ENCODE data around the gene UNC5CL. TPM values are rescaled to one million over a fixed set of nuclear protein-coding genes. Genes with fewer than 3 reads are reported as not detected.

Gene UNC5CL
- total and polyA plus RNA-seq, 9 of the 15 experiments (the other 6 are each of a cell fraction or from before 2014, with no cell fraction given): 0.07 to 1.8 (median 0.62) TPM; not detected in 1

DNA sequence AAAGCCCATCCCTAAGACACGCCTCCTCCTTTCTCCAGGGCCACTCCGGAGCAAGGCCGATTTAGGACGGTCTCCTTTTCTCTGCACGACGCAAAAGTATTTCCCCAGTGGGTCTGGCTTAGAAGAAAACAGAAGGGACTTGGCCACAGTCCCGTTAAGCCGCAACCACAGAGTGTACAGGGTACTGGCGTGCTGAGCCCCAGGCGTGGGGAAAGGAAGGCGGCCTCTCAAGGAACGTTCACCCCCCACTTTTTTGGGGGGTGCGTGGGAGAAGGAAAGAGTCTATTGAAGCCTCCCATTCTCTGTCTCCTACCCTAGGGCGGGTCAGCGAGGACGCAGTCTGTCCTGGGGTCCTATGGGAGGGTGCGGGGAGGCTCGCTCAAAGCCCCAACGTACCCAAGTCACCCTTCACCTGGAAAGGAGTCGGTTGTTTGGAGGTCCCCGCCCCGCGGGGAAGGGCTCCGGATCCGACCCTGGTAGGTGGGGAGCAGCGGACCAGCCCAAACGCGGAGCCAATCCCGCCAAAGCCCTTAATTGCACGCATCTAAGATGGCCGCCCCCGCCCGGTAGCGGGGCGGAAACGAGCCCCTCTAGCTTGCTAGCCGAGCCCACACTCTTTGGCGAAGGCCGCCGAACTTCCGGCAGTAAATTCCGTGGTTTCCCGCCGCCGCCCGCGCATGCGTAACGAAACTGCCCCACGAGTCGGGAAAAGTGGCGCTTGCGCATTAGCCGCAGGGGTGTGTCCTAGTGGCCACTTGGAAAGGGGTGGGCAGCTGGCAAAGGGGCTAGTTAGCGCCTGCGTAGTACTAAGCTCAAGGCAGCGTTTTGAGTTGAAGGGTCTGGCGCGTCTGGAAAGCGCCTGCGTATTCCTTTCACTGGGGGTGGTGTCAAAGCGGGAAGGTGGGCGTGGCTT is 33.2 kb upstream of the UNC5CL start, which contains the start of gene OARD1 (continued):
- TF ChIP-seq, protein P1, sequence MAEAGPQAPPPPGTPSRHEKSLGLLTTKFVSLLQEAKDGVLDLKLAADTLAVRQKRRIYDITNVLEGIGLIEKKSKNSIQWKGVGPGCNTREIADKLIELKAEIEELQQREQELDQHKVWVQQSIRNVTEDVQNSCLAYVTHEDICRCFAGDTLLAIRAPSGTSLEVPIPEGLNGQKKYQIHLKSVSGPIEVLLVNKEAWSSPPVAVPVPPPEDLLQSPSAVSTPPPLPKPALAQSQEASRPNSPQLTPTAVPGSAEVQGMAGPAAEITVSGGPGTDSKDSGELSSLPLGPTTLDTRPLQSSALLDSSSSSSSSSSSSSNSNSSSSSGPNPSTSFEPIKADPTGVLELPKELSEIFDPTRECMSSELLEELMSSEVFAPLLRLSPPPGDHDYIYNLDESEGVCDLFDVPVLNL (CRISPR knock-in tag; IDR thresholded peaks at IDR 0.05; ENCODE audit: low read depth): peak; percentile 93
- TF ChIP-seq L3MBTL2 (IDR thresholded peaks at IDR 0.05) (0 out of 2 replicates have a peak, but pooled peaks have one; percentile 35), SMARCA4 (IDR thresholded peaks at IDR 0.05) (peak; percentile 67), SP2 (IDR thresholded peaks at IDR 0.05; ENCODE audit: extremely low read depth, low read depth, low read length, poor library complexity, severe bottlenecking) (peak; percentile 68), HSF4 (CRISPR knock-in tag; IDR thresholded peaks at IDR 0.05; ENCODE audit: borderline replicate concordance) (no peak), PTBP1 (IDR thresholded peaks at IDR 0.05; ENCODE audit: low read depth, low read length) (no peak), POLR2G (IDR thresholded peaks at IDR 0.05; ENCODE audit: low read depth, low read length) (peak; percentile 84), POLR3A (IDR thresholded peaks at IDR 0.05; ENCODE audit: borderline replicate concordance, extremely low read depth, insufficient read depth, insufficient read length) (no peak), BHLHE40 (IDR thresholded peaks at IDR 0.05; ENCODE audit: low read length) (0 out of 2 replicates have a peak, but pooled peaks have one; percentile 38)
- TF ChIP-seq, protein P2, sequence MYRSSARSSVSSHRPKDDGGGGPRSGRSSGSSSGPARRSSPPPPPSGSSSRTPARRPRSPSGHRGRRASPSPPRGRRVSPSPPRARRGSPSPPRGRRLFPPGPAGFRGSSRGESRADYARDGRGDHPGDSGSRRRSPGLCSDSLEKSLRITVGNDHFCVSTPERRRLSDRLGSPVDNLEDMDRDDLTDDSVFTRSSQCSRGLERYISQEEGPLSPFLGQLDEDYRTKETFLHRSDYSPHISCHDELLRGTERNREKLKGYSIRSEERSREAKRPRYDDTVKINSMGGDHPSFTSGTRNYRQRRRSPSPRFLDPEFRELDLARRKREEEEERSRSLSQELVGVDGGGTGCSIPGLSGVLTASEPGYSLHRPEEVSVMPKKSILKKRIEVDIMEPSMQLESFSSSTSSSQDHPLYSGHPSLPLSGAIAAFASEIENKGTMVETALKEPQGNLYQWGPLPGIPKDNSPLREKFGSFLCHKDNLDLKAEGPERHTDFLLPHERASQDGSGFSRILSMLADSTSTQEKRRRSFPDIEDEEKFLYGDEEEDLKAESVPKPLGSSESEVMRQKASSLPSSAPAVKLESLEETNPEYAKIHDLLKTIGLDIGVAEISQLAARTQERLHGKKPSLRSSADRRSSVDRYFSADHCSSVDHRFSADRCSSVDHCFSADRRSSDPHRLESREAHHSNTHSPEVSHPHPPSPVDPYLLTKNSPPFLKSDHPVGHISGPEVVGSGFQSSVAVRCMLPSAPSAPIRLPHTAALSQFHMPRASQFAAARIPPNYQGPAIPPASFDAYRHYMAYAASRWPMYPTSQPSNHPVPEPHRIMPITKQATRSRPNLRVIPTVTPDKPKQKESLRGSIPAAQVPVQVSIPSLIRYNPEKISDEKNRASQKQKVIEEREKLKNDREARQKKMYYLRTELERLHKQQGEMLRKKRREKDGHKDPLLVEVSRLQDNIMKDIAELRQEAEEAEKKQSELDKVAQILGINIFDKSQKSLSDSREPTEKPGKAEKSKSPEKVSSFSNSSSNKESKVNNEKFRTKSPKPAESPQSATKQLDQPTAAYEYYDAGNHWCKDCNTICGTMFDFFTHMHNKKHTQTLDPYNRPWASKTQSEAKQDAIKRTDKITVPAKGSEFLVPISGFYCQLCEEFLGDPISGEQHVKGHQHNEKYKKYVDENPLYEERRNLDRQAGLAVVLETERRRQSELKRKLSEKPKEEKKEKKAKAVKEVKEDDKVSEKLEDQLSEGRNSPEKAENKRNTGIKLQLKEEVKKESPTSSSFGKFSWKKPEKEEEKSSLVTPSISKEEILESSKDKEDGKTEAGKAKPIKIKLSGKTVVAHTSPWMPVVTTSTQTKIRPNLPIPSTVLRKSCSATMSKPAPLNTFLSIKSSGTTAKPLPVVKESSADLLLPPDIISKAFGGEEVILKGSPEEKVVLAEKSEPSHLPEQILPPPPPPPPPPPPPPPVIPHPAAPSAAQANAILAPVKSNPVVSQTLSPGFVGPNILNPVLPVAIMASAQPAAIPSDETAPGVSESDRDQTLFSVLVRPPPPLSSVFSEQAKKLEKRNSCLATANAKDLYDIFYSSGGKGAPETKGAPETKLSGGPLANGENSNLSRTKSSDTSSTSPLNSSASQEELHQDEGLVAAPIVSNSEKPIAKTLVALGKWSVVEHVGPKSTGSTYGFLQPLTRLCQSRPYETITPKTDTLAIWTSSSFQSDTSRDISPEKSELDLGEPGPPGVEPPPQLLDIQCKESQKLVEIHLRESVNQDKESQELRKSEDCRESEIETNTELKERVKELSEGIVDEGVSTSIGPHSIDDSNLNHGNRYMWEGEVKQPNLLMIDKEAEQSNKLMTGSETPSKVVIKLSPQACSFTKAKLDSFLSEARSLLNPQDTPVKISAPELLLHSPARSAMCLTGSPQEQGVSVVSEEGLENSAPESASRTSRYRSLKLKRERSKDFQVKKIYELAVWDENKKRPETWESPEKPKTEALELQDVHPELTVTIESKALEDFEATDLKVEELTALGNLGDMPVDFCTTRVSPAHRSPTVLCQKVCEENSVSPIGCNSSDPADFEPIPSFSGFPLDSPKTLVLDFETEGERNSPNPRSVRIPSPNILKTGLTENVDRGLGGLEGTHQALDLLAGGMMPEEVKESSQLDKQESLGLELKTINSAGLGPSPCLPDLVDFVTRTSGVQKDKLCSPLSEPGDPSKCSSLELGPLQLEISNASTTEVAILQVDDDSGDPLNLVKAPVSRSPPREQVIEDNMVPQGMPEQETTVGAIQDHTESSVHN (IDR thresholded peaks at IDR 0.05; ENCODE audit: borderline replicate concordance in 1 of 2, low read depth in 1 of 2): no peak
- TF ChIP-seq, protein P3, sequence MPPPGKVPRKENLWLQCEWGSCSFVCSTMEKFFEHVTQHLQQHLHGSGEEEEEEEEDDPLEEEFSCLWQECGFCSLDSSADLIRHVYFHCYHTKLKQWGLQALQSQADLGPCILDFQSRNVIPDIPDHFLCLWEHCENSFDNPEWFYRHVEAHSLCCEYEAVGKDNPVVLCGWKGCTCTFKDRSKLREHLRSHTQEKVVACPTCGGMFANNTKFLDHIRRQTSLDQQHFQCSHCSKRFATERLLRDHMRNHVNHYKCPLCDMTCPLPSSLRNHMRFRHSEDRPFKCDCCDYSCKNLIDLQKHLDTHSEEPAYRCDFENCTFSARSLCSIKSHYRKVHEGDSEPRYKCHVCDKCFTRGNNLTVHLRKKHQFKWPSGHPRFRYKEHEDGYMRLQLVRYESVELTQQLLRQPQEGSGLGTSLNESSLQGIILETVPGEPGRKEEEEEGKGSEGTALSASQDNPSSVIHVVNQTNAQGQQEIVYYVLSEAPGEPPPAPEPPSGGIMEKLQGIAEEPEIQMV (tag; conservative IDR thresholded peaks at IDR 0.05; ENCODE audit: low read depth): no peak
- TF ChIP-seq, protein P4, sequence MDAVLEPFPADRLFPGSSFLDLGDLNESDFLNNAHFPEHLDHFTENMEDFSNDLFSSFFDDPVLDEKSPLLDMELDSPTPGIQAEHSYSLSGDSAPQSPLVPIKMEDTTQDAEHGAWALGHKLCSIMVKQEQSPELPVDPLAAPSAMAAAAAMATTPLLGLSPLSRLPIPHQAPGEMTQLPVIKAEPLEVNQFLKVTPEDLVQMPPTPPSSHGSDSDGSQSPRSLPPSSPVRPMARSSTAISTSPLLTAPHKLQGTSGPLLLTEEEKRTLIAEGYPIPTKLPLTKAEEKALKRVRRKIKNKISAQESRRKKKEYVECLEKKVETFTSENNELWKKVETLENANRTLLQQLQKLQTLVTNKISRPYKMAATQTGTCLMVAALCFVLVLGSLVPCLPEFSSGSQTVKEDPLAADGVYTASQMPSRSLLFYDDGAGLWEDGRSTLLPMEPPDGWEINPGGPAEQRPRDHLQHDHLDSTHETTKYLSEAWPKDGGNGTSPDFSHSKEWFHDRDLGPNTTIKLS (IDR thresholded peaks at IDR 0.05; ENCODE audit: borderline replicate concordance, low read depth): peak; percentile 62; the same call in 1 of the 2 replicates

Data from K562 (cell line).